ENCODE results near the gene CKAP5.

The CKAP5 gene

DNA sequence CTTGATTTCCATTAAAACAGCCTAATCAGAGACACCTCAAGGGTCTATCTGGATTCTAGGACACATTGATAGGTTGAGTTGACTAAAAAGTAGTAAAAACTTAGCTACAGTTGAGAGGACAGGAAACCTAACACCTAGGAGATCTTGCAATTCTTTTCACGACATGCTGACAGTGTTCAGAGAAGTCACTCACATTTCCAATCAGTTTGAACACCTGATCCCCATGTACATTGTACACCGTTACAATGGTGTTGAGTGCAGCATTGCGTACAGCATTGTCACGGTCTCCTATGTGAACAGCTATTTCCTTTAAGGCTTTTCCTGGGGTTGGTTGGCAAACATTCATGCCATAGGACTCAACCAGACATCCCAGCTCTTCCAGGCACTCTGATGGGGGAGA, 84.3 kb downstream of the CKAP5 start:
- DNase-seq: no peak

DNA sequence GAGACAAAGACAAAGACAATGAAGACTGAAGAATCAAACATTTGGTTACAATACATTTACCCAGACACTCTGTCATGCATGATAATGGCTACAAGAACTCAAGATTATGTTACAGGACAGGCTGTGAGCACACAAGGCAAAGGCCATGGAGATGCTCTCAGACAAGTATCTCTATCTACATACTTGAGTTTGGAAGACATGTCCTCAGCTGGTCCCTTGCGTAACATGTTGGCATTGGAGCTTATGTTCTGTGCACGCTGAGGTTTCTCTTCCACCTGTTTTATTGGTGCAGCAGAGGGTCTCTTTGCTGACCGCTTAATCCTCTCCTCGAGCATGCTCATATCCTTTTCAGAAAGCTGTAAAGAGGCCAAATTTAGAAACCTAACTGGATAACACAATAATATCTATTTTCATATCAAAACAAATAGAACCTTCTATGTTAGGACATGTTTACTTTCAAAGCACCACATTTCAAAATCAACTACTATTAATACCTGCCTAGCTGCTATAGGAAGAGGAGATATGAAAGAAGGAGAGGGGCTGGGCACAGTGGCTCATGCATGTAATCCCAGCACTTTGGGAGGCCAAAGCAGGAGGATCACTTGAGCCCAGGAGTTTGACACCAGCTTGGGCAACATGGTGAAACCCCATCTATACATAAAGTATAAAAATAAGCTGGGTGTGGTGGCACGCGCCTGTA, 85.5 kb downstream of the CKAP5 start:
- DNase-seq: no peak

DNA sequence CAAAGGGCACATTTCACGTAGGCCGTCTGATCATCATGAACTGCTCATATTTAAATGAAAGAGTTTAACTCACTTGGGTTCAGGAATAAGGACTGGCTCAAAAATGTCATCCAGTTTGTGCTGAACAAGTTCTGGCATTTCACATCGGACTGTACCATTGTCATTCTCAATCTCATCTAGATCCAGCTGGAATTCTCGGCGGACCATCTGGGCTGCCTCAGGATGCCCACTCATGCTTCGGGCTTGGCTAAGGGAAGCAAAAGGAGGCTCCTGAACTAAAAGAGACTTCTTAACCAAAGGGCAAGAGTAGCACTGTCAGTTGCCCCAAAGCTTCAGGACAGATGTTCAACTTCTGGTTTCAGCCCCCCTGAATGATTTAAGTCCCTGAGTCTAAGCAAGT, 86.9 kb downstream of the CKAP5 start:
- no peak for DNase-seq

DNA sequence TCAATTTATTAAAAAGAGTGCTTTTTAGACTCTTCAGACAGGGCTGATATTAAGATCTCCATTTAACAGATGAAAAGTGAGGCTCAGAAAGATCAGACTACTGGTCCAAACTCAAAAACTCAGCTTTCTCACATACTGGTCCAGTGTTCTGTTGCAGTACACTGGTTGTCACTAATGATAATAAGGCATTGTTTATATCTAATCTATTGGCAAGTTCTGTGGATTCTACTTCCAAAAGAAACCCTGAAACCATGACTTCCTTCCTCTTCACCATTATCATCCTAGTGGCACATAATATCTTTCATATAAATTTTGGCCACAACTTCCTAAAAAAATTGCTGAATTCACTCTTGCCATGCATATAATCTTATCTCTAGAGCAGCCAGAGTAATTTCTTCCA, 90.1 kb downstream of the CKAP5 start:
- peak in 1 of 2 experiments; percentile 1 for DNase-seq

DNA sequence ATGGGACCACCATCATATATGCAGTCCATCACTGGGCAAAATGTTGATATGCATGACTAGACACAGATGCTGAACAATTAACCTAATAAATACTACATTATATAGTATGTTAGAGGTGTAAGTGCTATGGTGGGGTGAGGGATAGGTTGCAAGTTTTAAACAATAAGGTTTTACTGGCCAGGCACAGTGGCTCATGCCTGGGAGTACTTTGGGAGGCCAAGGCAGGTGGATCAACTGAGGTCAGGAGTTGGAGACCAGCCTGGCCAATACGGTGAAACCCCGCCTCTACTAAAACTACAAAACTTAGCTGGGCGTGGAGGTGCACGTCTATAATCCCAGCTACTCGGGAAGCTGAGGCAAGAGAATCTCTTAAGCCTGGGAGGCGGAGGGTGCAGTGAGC, 98.9 kb downstream of the CKAP5 start:
- no peak for DNase-seq

DNA sequence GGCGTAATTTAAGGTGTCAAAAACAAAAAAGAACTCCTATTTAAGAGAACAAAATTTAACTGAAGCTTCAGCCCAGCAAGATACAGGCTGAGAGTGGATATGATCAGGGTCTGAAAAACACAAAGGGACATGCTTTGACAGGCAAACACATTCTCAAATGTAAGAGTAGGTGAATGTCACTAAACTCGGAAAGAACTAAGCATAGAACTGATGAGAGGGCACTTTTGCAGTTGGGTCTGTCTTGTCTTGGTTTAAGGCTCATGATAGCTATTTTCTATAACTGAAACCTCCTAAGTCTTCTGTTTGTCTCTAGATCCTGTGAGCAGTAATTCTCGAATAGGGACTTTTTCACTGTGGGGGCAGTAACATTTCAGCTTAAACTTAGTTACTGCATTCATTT, 100.1 kb downstream of the CKAP5 start:
- no peak for DNase-seq

DNA sequence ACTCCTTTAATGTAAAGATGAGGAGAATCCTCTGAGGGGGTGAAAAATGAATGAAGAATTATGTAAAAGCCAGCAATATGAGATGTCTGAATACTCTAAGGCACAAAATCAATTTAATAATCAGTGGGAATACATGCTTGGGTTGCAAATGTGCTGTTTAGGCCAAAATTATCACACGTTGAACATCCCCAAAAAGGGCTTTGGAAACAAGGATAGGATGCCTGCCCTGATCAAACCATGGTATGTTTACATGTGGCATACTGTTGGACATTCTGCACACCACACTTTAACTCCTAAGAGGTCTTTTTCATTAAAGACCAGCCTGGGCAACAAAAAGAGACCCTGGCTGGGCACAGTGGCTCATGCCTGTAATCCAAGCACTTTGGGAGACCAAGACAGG, 100.8 kb downstream of the CKAP5 start:
- no peak for DNase-seq

DNA sequence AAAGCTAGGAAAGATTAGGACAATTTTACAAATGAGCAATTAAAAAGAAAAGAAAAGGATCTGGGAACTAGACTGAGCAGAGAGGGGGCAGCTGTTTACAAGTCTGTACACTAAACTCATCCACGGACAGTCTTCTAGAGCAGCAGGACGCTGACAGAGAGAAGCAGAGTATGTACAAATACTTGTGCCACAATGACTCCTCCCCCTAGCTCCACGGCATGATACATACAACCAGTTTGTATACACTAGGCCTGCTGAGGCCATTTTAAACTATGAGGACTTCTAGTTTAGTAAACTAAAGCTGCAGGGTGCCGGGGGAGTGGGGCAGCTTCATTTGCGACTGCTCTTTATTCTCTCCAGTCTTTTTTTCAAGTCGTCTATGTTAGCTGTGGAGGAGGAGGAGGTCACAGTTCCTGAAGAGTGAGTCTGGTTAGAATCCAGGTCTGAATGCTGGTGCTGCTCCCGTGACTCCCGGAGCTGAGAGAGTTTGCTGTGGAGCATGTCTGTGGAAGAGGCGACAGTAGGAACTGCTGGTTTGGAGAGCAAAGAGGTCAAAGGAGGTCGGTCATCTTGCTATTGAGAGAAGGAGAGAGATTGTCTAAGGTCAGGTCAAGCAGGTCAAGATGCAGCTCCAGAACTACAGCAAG, 102.3 kb downstream of the CKAP5 start:
- DNase-seq: no peak

DNA sequence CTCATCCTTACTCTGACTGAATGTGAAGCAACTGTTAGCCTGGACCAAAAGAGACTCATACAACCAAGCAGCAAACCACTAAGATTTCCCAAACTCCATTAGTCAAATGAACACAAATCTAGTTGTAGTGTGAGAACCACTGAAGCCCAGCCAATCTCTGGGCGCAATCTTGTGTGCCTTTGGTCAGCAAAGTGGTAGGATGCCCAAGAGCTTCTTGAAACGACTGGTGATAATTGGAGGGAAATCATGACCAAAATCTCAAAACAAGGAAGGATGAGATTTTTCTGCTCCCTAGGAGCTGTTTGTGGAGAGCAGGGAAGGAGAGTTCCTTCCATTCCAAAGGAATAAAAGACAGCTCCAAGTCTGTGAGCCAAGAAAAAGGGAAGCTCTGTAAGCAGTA, 103.0 kb downstream of the CKAP5 start:
- DNase-seq: no peak

DNA sequence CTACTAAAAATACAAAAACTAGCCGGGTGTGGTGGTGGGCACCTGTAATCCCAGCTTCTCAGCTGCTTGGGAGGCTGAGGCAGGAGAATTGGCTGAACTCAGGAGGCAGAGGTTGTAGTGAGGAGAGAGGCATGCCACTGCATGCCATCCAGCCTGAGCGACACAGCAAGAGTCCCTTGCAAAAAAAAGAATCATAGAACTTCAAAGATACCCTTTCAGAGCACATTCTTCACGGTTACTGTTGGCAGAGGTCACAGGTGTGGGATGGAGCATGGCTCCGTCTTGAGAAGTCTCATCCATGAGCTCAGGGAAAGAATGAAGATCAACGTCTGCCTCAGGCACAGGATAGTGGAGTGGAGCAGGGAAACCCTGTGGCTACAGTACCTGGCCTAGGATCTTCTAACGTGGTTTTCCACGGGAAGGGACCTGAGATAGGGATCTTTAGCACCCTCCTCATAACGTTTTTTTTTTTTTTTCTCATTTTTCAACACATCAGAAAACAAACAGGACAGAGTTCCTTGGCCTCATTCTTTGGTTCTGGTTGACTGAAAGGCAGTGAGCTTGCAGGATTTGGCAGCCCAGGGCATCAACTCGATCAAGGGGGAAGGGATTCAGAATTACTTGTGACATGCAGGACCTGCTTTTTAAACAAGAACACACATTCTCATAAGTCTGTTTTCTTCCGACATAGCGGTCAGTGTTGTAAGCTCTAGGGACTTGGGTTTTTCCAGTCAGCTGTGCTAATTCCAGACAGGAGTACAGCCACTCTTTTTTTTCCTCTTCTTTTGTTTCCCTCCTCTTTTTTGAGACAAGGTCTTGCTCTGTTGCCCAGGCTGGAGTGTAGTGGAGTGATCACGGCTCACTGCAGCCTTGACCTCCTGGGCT, 104.2 kb downstream of the CKAP5 start:
- no peak for DNase-seq

DNA sequence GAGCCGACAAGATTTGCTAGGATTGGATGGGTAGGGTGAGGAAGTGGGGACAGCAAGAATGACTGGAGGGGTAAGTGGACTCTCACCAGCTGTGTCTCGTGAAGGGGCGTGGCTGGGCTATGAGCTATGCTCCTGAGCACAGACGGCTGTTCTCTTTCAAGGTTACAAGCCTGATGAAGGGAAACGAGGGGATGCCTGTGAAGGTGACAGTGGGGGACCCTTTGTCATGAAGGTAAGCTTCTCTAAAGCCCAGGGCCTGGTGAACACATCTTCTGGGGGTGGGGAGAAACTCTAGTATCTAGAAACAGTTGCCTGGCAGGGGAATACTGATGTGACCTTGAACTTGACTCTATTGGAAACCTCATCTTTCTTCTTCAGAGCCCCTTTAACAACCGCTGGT, 107.2 kb downstream of the CKAP5 start:
- DNase-seq: no peak

DNA sequence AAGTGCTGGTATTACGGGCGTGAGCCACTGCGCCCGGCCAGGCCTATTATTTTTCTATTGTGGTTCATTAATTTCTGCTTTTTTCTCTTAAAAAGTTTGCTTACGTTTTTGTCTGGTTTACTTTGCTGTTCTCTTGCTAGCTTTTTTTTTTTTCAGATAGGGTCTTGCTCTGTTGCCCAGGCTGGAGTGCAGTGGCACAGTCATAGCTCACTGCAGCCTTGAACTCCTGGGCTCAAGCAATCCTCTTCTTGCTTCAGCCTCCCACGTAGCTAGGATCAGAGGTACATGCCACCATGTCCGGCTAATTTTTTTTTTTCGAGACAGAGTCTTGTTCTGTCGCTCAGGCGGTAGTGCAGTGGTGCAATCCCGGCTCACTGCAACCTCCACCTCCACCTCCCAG, 108.4 kb downstream of the CKAP5 start:
- no peak for DNase-seq

DNA sequence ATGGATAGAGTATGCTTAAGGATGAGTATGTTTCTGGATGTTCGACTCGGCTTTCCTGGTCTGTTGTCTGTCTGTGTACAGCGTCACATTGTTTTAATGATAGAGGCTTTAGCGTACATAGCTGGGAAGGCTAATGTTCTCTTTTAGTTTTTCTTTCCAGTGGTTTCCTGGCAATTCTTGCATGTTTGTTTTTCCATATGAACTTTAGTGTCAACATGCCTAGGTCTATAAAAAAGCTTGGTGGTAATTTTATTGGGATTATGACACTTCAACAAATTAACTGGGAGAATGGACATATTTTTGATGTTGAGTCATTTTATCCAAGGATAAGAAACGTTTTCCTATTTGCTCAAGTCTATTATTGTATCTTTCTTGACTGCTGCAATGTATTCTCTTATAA, 109.5 kb downstream of the CKAP5 start:
- DNase-seq: no peak

DNA sequence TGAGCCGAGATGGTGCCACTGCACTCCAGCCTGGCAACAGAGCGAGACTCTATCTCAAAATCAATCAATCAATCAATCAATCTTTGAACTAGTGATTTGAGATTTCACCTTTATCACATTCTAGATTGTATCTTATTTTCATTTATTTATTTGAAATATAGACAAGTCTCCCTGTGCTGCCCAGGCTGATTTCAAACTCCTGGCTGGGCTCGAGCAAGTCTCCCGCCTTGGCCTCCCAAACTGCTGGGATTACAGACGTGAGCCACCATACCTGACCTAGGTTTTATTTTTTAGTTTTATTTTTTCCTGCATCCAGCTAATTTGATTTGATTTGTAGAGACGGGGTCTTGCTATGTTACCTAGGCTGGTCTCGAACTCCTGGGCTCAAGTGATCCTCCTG, 109.9 kb downstream of the CKAP5 start:
- no peak for DNase-seq

DNA sequence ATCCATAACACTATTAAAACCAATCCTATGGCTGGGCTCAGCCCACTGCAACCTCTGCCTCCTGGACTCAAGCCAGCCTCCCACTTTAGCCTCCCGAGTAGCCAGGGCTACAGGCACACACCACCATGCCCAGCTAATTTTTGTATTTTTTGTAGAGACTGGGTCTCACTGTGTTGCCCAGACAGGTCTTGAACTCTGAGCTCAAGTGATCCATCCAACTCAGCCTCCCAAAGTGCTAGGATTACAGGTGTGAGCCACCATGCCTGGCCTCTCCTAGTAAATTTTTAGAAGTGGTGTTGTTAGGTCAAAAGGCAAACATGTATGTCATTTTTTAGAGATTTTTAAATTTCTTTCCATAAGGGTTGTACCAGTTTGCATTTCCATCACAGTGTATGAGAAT, 112.8 kb downstream of the CKAP5 start:
- DNase-seq: no peak

DNA sequence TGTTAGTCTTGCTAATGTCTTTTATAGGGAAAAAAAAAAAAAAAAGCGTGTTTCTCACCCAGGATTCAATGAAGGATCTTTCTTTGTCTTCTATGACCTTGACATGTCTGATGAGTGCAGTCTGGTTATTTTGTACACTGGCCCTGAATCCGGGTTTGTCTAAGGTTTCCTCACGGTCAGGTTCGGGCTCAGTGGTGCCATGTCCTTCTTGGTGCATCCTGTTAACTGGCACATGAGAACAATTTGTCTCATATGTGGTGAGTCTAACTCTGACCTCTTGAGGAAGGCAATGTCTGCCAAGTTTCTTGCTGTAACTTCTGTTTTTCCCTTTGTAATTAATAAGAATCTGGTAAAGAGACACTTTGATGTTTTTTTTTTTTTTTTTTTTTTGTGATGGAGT, 114.5 kb downstream of the CKAP5 start:
- no peak for DNase-seq

DNA sequence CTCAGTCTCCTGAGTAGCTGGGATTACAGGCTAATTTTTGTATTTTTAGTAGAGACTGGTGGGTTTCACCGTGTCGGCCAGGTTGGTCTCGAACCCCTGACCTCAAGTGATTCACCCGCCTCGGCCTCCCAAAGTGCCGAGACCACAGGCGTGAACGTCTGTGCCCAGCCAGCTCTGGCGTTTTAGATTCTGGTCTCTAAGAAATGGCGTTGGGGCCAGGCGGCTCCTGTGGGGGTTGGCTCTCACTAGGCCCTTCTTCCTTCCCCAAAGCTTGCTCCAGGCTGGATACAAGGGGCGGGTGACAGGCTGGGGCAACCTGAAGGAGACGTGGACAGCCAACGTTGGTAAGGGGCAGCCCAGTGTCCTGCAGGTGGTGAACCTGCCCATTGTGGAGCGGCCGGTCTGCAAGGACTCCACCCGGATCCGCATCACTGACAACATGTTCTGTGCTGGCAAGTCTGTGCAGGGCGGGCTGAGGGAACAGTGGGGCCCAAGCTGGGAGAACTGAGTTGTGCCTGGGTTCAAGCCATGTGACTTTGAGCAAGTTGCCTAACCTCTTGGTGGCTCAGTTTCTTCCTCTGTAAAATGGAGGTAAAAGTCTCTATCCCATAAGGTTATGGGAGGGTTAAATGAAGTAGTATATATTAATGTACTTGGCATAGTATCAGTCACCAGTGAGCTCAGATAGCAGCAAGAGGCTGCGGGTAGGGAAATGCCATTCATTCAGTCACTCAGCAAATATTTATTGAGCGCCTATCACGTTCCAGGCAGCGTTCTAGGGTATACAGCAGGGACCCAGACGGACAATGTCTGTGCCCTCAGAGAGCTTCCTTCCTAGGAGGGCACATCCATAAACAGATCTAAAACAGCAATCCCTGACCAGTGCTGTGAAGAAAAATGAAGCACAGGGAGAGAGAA, 116.7 kb downstream of the CKAP5 start:
- DNase-seq: no peak

DNA sequence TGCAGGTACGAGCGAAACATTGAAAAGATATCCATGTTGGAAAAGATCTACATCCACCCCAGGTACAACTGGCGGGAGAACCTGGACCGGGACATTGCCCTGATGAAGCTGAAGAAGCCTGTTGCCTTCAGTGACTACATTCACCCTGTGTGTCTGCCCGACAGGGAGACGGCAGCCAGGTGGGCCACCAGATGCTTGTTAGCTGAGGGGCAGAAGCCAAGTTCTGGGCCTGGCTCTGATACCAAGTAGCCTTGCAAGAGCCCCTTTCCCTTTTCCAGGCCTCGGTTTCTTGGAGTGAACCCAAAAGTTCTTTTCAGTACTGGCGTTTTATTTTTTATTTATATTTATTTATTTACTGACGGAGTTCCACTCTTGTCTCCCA, 117.4 kb downstream of the CKAP5 start:
- no peak for DNase-seq

DNA sequence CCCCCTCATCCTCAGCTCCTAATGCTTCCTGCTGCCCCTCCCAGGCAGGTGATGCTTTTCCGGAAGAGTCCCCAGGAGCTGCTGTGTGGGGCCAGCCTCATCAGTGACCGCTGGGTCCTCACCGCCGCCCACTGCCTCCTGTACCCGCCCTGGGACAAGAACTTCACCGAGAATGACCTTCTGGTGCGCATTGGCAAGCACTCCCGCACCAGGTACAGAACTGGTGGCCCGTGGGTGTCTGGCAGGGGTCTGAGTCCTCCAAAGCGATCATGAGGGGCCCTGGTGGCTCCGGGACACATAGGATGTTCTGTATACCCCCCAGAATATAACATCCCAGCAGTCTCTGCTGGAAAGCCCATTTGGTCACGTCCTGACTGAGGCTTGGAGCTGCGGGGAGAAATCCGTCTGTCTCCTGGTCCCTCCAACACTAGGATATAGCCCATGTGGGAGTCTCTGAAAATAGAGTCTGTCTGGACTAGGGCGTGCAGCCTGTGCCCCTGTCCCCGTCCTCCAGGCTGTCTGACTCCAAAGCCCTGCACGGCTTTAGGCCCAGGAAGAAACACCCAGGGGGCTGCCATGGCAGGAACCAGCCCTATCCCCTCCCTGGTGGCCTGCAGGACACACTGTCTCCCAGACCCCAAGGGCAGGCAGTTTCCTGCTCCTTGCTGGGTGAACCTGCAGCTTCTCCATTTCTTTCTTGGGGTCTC, 118.0 kb downstream of the CKAP5 start:
- DNase-seq: no peak

DNA sequence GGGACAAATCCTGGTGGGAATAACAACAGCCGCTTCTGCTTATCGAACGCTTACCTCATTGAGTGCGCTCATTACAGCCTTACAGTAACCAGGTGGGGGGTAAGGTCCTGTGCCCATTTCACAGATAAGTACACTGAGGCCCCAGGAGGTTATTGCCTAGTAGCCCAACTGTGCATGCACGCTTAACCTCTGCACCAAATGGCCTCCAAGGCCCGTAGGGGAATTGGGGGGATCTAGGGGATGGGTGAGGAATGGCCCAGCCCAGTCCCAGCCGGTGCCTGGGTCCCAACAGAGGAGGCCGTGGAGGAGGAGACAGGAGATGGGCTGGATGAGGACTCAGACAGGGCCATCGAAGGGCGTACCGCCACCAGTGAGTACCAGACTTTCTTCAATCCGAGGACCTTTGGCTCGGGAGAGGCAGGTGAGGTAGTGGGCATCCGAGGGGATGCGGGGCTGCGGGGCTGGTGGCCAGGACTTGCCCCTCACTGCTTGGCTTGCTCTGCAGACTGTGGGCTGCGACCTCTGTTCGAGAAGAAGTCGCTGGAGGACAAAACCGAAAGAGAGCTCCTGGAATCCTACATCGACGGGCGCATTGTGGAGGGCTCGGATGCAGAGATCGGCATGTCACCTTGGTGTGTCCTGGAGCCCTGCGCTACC, 119.7 kb downstream of the CKAP5 start:
- no peak for DNase-seq

DNA sequence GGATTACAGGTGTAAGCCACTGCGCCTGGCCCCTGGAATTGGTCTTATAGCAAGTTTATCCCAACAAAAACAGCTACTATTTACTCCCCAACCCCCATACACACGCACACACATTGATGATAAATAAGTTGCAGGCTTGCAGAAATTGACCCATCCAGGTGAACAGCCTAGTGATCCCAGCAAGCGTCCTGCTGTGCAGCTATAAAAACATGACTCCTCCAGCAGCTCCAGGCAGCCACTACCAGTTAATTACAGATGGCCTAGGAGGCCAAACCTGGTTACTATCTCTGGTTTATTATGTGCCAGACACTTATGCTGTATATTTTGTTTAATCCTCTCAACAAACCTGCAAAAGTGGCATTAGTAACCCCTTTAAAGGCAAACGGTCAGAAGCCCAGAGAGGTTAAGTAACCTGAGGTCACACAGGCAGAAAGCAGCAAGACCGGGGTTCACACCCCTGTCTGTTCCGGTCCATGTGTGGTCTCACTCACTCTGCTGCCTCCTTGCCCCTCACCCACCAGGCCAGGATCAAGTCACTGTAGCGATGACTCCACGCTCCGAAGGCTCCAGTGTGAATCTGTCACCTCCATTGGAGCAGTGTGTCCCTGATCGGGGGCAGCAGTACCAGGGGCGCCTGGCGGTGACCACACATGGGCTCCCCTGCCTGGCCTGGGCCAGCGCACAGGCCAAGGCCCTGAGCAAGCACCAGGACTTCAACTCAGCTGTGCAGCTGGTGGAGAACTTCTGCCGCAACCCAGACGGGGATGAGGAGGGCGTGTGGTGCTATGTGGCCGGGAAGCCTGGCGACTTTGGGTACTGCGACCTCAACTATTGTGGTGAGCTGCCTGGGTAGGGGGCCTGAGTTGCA, 120.5 kb downstream of the CKAP5 start:
- DNase-seq: no peak

All from AML-193 (cell line).